Progenitor cell of endocrine pancreas (in vitro differentiated cells): Measurements from ENCODE around the gene RGL4. TPM values are rescaled to one million over a fixed set of nuclear protein-coding genes. Genes with fewer than 3 reads are reported as not detected.

ENCODE experiments used
- DNase-seq: peaks from one replicate; pipeline ENCODE4 v3.0.0; 2021; ENCODE audit warnings: low spot score; ENCODE audit not compliant: unreplicated experiment
- H3K27ac Mint-ChIP-seq: 2 replicates; pipeline ENCODE4 v1.8.0; 2021; ENCODE audit warnings: mild to moderate bottlenecking, moderate library complexity, mixed read lengths
- H3K27me3 Mint-ChIP-seq: 2 replicates; pipeline ENCODE4 v1.8.0; 2021; ENCODE audit warnings: mixed read lengths
- H3K36me3 Mint-ChIP-seq: 2 replicates; pipeline ENCODE4 v1.8.0; 2022; ENCODE audit warnings: mixed read lengths; ENCODE audit not compliant: insufficient read depth
- H3K4me1 Mint-ChIP-seq: 2 replicates; pipeline ENCODE4 v1.8.0; 2021; ENCODE audit warnings: low read depth, mixed read lengths
- H3K4me3 Mint-ChIP-seq: 2 replicates; pipeline ENCODE4 v1.8.0; 2021; ENCODE audit warnings: low read depth, mild to moderate bottlenecking, moderate library complexity, mixed read lengths
- H3K9me3 Mint-ChIP-seq: 2 replicates; pipeline ENCODE4 v1.8.0; 2021; ENCODE audit warnings: low read depth, mixed read lengths
- CTCF ChIP-seq: fragments of 200-600 bp; sonication (generic); IDR thresholded peaks from one replicate; pipeline ENCODE4 v1.5.0; 2021; ENCODE audit warnings: antibody characterized with exemption, mild to moderate bottlenecking; ENCODE audit not compliant: unreplicated experiment
- total RNA-seq: library from RNA; stranded (reverse); gene quantifications from 2 replicates; pipeline ENCODE4 v1.2.1, GENCODE V29; 2021

The RGL4 gene
- total RNA-seq, 1 donor from 2014 or later: 0.07 TPM

GRCh38 chr22:23743303-23743705, 52.5 kb downstream of the RGL4 start:
- H3K36me3 Mint-ChIP-seq: peaks cover 24% of the 10 kb centered on the region
- H3K4me1 Mint-ChIP-seq: peaks cover 11% of the 10 kb centered on the region
- H3K9me3 Mint-ChIP-seq: peaks cover 8% of the 10 kb centered on the region
- DNase-seq: no peak
- no peak for TF ChIP-seq CTCF
- H3K27me3 Mint-ChIP-seq: no peaks in the 10 kb centered on the region
- H3K4me3 Mint-ChIP-seq: no peak overlapping the region
- H3K27ac Mint-ChIP-seq: no peak overlapping the region

- H3K27ac Mint-ChIP-seq: no peak overlapping the region
- TF ChIP-seq CTCF: no peak
- no peaks in the 10 kb centered on the region for H3K27me3 Mint-ChIP-seq
- H3K4me3 Mint-ChIP-seq: no peak overlapping the region
- peaks cover 8% of the 10 kb centered on the region for H3K9me3 Mint-ChIP-seq
- peaks cover 24% of the 10 kb centered on the region for H3K36me3 Mint-ChIP-seq
- H3K4me1 Mint-ChIP-seq: peaks cover 11% of the 10 kb centered on the region
- DNase-seq: no peak
Observed at GRCh38 chr22:23744001-23744400, 53.2 kb downstream of the RGL4 start.

- Mint-ChIP-seq H3K27ac (no peak overlapping the region), H3K36me3 (peaks cover 24% of the 10 kb centered on the region), H3K27me3 (no peaks in the 10 kb centered on the region), H3K4me1 (peaks cover 11% of the 10 kb centered on the region), H3K4me3 (no peak overlapping the region), H3K9me3 (peaks cover 8% of the 10 kb centered on the region)
- TF ChIP-seq CTCF: no peak
- DNase-seq: no peak
Observed at GRCh38 chr22:23744485-23744884, 53.7 kb downstream of the RGL4 start.

GRCh38 chr22:23745791-23746190, 55.0 kb downstream of the RGL4 start:
- H3K27ac Mint-ChIP-seq: no peak overlapping the region
- no peak for DNase-seq
- no peak for TF ChIP-seq CTCF
- H3K4me1 Mint-ChIP-seq: peaks cover 20% of the 10 kb centered on the region
- H3K36me3 Mint-ChIP-seq: peaks cover 26% of the 10 kb centered on the region
- H3K9me3 Mint-ChIP-seq: peaks cover 8% of the 10 kb centered on the region
- no peak overlapping the region for H3K4me3 Mint-ChIP-seq
- H3K27me3 Mint-ChIP-seq: no peaks in the 10 kb centered on the region

Other genes starting within 250 kb of the RGL4 start
- not detected in 2 replicates for gene IGLL1, start 110.7 kb upstream of the RGL4 start, total RNA-seq
- gene DRICH1, start 58.7 kb upstream of the RGL4 start, total RNA-seq: 8.6 and 11.1 TPM in 2 replicates
- gene ZNF70, start 60.1 kb downstream of the RGL4 start, total RNA-seq: 8.9 and 9.8 TPM in 2 replicates
- not detected in 2 replicates for gene VPREB3, start 63.4 kb downstream of the RGL4 start, total RNA-seq
- not detected in 2 replicates for gene C22orf15, start 72.0 kb downstream of the RGL4 start, total RNA-seq
- 39.5 and 42.3 TPM in 2 replicates for gene CHCHD10, start 77.0 kb downstream of the RGL4 start, total RNA-seq
- 41.6 and 50.2 TPM in 2 replicates for gene MMP11, start 81.8 kb downstream of the RGL4 start, total RNA-seq
- 185 and 195 TPM in 2 replicates for gene SMARCB1, start 96.0 kb downstream of the RGL4 start, total RNA-seq
- gene DERL3, start 148.0 kb downstream of the RGL4 start, total RNA-seq: 1.5 and 2.8 TPM in 2 replicates
- 39.7 and 40.1 TPM in 2 replicates for gene SLC2A11, start 166.9 kb downstream of the RGL4 start, total RNA-seq
- gene MIF, start 203.4 kb downstream of the RGL4 start, total RNA-seq: 562 and 580 TPM in 2 replicates